CD4-positive, alpha-beta T cell (primary cell): Measurements from ENCODE around the gene RNF152. TPM values are rescaled to one million over a fixed set of nuclear protein-coding genes. Genes with fewer than 3 reads are reported as not detected.

Experiments
- ATAC-seq: fragments of 200-7000 bp; cut with Tn5 transposase; one replicate; pipeline ENCODE4 v1.10.0; 2022; ENCODE audit warnings: mild to moderate bottlenecking; ENCODE audit not compliant: poor library complexity
- CTCF ChIA-PET: fragments of 350-600 bp; sonication (Branson Sonifier 250); formaldehyde crosslinking; loops from one replicate; lab custom pipeline; 2021; ENCODE audit warnings: antibody characterized with exemption, inconsistent platforms; lab: Charles Lee
- POLR2A ChIA-PET: fragments of 350-600 bp; sonication (Branson Sonifier 250); formaldehyde crosslinking; loops from one replicate; lab custom pipeline; 2021; ENCODE audit warnings: antibody characterized with exemption, inconsistent platforms; lab: Charles Lee
- DNase-seq, 14 experiments: peaks; one replicate each; pipeline ENCODE4 v3.0.0-alpha.2; 2013 to 2020; ENCODE audit warnings: mixed read lengths in 2 of 14
- H3K27ac ChIP-seq, 2 donors: one replicate each; pipeline versions ENCODE4 v1.5.1 to v1.7.0; 2013; ENCODE audit warnings: low read length in 2 of 2, low read depth in 1 of 2, mild to moderate bottlenecking in 1 of 2
- H3K27me3 ChIP-seq, 2 experiments: 1 replicate in 1 of 2; 2 replicates in 1 of 2; pipeline versions ENCODE4 v1.6.1 to v1.7.0; 2013; ENCODE audit warnings: low read length in 2 of 2, control low read depth in 1 of 2, mild to moderate bottlenecking in 1 of 2, moderate library complexity in 1 of 2; ENCODE audit not compliant: insufficient read depth in 2 of 2, control insufficient read depth in 1 of 2
- H3K36me3 ChIP-seq: one replicate; pipeline ENCODE4 v1.6.1; 2013; ENCODE audit warnings: low read length, control low read depth; ENCODE audit not compliant: insufficient read depth
- H3K4me1 ChIP-seq: one replicate; pipeline ENCODE4 v1.6.1; 2013; ENCODE audit warnings: low read length, control low read depth; ENCODE audit not compliant: insufficient read depth
- H3K4me3 ChIP-seq: one replicate; pipeline ENCODE4 v1.5.1; 2013; ENCODE audit warnings: mild to moderate bottlenecking, low read length, moderate library complexity
- H3K9me3 ChIP-seq, 2 experiments: 1 replicate in 1 of 2; 2 replicates in 1 of 2; pipeline versions ENCODE4 v1.6.1 to v1.7.0; 2013; ENCODE audit warnings: low read length in 2 of 2, mild to moderate bottlenecking in 2 of 2, control low read depth in 1 of 2, moderate library complexity in 1 of 2; ENCODE audit not compliant: control insufficient read depth in 1 of 2, insufficient read depth in 1 of 2
- H3K27ac Mint-ChIP-seq: one replicate; pipeline ENCODE4 v1.8.0; 2020; ENCODE audit warnings: mixed read lengths
- H3K27me3 Mint-ChIP-seq: one replicate; pipeline ENCODE4 v1.8.0; 2021; ENCODE audit warnings: mixed read lengths
- H3K36me3 Mint-ChIP-seq: one replicate; pipeline ENCODE4 v1.8.0; 2021; ENCODE audit warnings: low read depth, mixed read lengths
- H3K4me1 Mint-ChIP-seq: one replicate; pipeline ENCODE4 v1.8.0; 2021; ENCODE audit warnings: low read depth, mixed read lengths
- H3K4me3 Mint-ChIP-seq: one replicate; pipeline ENCODE4 v1.8.0; 2020; ENCODE audit warnings: mild to moderate bottlenecking, mixed read lengths
- H3K9me3 Mint-ChIP-seq: one replicate; pipeline ENCODE4 v1.8.0; 2020; ENCODE audit warnings: mixed read lengths
- CTCF ChIP-seq: fragments of 200-600 bp; IDR thresholded peaks from one replicate; pipeline ENCODE4 v1.8.0; 2022; ENCODE audit warnings: antibody characterized with exemption, mild to moderate bottlenecking
- intact Hi-C, 2 experiments: fragments of 100-400 bp; cut with DNase I in 1 of 2; cut with micrococcal nuclease in 1 of 2; formaldehyde crosslinking; loops; one replicate each; pipeline versions ENCODE4 v1.15.1 to v1.9.0; 2023 to 2025; cut with DNase I, micrococcal nuclease
- total RNA-seq, 174 experiments: library from RNA in 2 of 174; stranded (reverse) in 2 of 174; gene quantifications; one replicate each; pipeline ENCODE4 v1.2.3 and lab custom pipeline; 2021 to 2026

The RNF152 gene
- total RNA-seq, 2 experiments from 2014 or later: 0.60 to 1.0 TPM

GRCh38 chr18:61842146-61842545 is 50.7 kb downstream of the RNF152 start:
- no peak for ATAC-seq
- Histone ChIP-seq H3K27me3 (peaks cover 0 to 2% of the 10 kb centered on the region in 2 experiments), H3K36me3 (no peaks in the 10 kb centered on the region), H3K4me3 (no peak overlapping the region), H3K9me3 (no peaks in the 10 kb centered on the region), H3K4me1 (no peaks in the 10 kb centered on the region), H3K27ac (no peak overlapping the region)
- no peak for TF ChIP-seq CTCF
- peaks cover 18% of the 10 kb centered on the region for H3K27me3 Mint-ChIP-seq
- H3K4me3 Mint-ChIP-seq: no peak overlapping the region
- no peaks in the 10 kb centered on the region for H3K36me3 Mint-ChIP-seq
- H3K4me1 Mint-ChIP-seq: no peaks in the 10 kb centered on the region
- DNase-seq: no peak
- H3K27ac Mint-ChIP-seq: no peak overlapping the region
- POLR2A ChIA-PET: no interaction called here
- intact Hi-C loops: no loop called here
- CTCF ChIA-PET: no interaction called here
- H3K9me3 Mint-ChIP-seq: no peaks in the 10 kb centered on the region

- Mint-ChIP-seq H3K27me3 (peaks cover 14% of the 10 kb centered on the region), H3K4me3 (no peak overlapping the region), H3K27ac (no peak overlapping the region), H3K36me3 (no peaks in the 10 kb centered on the region), H3K4me1 (no peaks in the 10 kb centered on the region), H3K9me3 (no peaks in the 10 kb centered on the region)
- Histone ChIP-seq H3K27me3 (peaks cover 0 to 2% of the 10 kb centered on the region in 2 experiments), H3K9me3 (no peaks in the 10 kb centered on the region), H3K36me3 (no peaks in the 10 kb centered on the region), H3K27ac (no peak overlapping the region), H3K4me3 (no peak overlapping the region), H3K4me1 (no peaks in the 10 kb centered on the region)
- intact Hi-C loops: no loop called here
- ATAC-seq: no peak
- no peak for DNase-seq
- TF ChIP-seq CTCF: no peak
- ChIA-PET POLR2A (no interaction called here), CTCF (no interaction called here)
Measured at GRCh38 chr18:61841706-61842105, 51.1 kb downstream of the RNF152 start.

GRCh38 chr18:61840324-61840723 is 52.5 kb downstream of the RNF152 start:
- no peak overlapping the region for H3K27ac ChIP-seq
- Mint-ChIP-seq H3K4me3 (no peak overlapping the region), H3K36me3 (no peaks in the 10 kb centered on the region), H3K27me3 (peaks cover 10% of the 10 kb centered on the region), H3K4me1 (no peaks in the 10 kb centered on the region), H3K27ac (no peak overlapping the region), H3K9me3 (no peaks in the 10 kb centered on the region)
- POLR2A ChIA-PET: no interaction called here
- H3K4me1 ChIP-seq: no peaks in the 10 kb centered on the region
- TF ChIP-seq CTCF: no peak
- DNase-seq (no peak), ATAC-seq (no peak)
- CTCF ChIA-PET: no interaction called here
- H3K36me3 ChIP-seq: no peaks in the 10 kb centered on the region
- H3K4me3 ChIP-seq: no peak overlapping the region
- intact Hi-C loops: no loop called here
- peaks cover 0 to 2% of the 10 kb centered on the region in 2 experiments for H3K27me3 ChIP-seq
- no peaks in the 10 kb centered on the region for H3K9me3 ChIP-seq
